Stimulated activated CD4-positive, alpha-beta T cell treated with anti-CD3 and anti-CD28 coated beads, TNF-alpha, amount 100 ng/mL, for 48 hours (primary cell): ENCODE measurements around the gene ARRDC3.

ENCODE experiments used
- DNase-seq, 3 donors: peaks; one replicate each; pipeline ENCODE4 v3.0.0-alpha.2; 2020; ENCODE audit warnings: low read depth in 3 of 3

Gene ARRDC3

GRCh38 chr5:91384671-91385430 is 1.7 kb upstream of the ARRDC3 start:
- no peak for DNase-seq

DNA sequence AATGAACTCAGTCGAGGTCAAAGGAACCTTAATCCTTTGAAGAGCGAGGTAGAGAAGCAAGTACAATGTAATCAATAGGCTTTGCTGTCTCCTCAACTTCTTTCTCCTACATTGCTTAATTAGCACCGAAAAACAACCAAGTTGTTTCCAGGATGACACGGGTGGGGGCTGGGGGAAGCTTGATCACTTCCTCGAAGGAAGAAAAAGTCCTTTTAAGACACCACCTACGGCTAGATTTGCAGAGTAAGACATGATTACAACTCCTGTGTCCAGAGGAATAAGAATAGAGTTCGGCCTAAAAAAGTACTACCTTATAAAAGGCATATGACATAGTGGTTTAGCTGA is 811 bp upstream of the ARRDC3 start:
- no peak for DNase-seq

DNA sequence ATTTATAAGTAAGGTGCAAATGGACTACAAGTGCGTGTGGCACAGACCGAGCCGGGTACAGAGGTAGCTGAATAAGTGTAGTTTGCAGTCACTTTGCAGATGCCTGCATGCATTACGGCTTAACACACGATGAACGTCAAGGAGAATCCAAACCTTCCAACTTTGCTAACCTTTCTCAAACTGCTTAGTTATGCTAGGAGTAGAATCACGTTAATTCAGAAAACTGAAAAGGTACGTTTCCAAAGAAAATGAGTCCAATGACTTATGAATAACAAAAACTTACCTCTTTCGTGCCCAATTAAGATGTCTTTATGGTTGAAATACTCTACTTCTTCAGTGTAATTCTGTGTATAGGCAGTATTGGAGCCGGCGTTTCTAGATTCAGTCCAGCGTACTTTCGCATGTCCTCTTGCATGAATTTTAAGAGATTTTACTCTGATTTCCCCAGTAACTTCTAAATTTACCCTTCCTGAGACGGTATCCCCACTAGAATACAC is 539 bp downstream of the ARRDC3 start:
- DNase-seq = no peak

GRCh38 chr5:91381774-91382359 is 1.2 kb downstream of the ARRDC3 start:
- DNase-seq = peak; percentile 48 to 63 (median 61)

- no peak for DNase-seq
Observed at GRCh38 chr5:91381239-91381773, 1.8 kb downstream of the ARRDC3 start.

DNA sequence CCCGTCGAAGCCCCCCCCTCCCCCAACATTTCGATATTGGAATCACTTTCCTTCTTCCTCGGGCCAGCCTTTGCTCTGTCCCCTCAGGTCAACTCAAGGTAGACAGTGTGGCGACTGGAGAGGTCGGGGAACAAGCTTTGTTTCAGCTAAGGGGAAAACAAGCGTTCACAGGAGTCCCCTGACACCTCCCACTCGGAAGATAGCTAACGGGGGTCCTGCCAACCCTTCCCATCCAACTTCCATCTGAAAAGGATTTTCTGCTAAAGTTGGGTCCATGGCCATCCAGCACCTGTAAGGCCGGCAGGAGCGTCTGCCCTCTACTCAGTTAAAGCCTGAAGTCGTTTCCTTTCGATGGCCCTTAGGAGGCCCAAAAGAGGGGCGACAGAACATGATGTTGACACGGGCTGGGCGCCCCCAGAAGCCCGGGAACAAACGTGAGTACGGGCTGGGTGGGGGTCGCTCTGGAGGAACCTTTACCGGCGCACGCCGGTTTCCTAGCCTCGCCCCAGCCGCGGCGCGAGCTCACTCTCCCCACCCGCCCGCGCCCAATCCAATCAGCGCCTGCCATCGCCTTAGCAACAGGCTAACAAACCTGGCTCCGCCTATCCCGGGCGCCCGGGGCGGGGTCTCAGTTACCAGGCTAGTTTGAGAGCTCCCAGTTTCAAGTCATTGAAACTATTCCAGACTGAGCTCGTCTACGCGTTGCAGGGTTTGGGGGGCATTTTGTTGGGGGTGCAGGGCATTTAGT is 2.5 kb downstream of the ARRDC3 start:
- peak; percentile 93 to 96 (median 94) for DNase-seq

DNA sequence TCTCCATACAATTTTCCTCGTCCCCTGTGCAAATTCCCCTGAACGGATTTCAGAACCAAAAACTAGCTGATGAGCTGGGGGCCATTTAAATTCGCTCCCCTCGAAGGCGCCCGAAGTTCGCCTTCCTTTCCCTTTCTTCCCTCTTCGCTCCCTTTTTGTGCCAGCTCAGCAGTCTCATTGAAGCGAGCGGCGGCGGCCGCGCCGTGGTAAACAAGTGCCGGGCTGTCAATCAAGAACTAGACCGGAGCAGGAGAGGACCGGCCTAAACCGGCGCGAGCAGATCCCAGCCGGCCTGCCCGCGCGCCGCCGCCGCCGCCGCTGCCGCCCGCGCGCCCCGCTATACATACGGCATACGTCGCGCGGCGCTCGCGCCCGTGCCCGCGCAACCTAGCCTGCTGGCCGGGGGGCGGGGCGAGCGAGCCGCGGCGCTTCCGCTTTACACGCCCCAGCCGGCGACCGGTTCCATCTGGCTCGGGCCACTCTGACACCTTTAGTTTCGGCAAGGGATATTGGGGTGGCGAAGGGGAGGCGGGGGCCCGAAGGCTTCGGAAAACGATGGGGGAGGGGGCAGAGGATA is 3.1 kb downstream of the ARRDC3 start:
- DNase-seq = peak; percentile 81 to 93 (median 90)

- no peak for DNase-seq
Observed at GRCh38 chr5:91379246-91379913, 3.7 kb downstream of the ARRDC3 start.

GRCh38 chr5:91378752-91379211 is 4.3 kb downstream of the ARRDC3 start:
- no peak for DNase-seq

GRCh38 chr5:91374893-91375520 is 8.1 kb downstream of the ARRDC3 start:
- DNase-seq = no peak

- DNase-seq = no peak
Observed at GRCh38 chr5:91373600-91373999, 9.5 kb downstream of the ARRDC3 start.

GRCh38 chr5:91373006-91373405 is 10.1 kb downstream of the ARRDC3 start:
- no peak for DNase-seq

GRCh38 chr5:91369480-91369879 is 13.6 kb downstream of the ARRDC3 start:
- no peak for DNase-seq

- DNase-seq = no peak
Observed at GRCh38 chr5:91367908-91368648, 15.0 kb downstream of the ARRDC3 start.

- no peak for DNase-seq
Observed at GRCh38 chr5:91367344-91367743, 15.8 kb downstream of the ARRDC3 start.

DNA sequence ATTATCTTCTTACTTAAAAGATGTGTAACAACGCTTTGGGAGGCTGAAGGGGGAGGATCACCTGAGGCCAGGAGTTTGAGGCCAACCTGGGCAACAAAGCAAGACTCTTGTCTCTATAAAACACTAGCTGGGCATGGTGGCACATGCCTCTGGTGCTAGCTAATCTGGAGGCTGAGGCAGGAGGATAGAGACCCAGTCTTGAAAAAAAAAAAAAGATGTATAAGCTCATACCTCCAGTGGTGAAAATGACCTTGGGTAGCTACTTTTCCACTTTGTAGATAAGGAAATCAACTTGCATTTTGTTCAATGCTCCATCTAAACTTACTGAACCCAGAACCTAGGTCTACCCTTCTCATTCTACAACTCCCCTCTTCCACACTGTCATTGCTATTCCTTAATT is 16.6 kb downstream of the ARRDC3 start:
- no peak for DNase-seq

- no peak for DNase-seq
Observed at GRCh38 chr5:91365498-91365897, 17.6 kb downstream of the ARRDC3 start.

DNA sequence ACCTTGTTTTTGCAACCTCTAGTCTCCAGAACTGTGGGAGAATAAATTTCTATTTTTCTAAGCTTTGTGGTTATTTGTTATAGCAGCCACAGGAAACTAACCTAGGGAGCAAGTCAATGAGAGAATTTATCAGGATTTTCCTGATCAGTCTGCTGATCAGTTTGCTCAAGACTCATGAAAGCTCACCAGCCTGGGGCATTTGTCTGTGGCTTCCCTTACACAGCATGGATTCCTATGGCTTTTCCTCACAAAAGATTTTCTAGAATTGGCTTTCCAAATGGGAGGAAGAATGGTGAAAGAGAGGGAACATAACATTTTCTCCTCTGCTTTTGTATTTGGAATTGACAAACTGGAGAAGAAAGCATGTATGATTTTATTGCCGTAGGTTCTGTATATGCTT is 20.2 kb downstream of the ARRDC3 start:
- DNase-seq = no peak

DNA sequence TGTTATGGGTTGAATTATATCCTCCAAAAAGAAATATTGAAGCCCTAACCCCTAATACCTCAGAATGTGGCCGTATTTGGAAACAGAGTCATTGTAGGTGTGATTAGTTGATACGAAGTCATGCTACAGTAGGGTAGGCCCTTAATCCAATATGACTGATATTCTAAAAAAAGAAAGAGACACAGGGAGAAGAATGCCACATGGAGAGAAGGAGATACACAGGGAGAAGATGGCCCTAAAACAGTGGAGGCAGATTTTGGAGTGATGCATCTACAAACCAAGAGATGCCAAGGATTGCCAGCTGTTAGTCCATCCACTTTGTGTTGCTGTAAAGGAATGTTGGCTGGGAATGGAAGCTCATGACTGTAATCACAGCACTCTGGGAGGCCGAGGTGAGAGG is 21.3 kb downstream of the ARRDC3 start:
- no peak for DNase-seq

DNA sequence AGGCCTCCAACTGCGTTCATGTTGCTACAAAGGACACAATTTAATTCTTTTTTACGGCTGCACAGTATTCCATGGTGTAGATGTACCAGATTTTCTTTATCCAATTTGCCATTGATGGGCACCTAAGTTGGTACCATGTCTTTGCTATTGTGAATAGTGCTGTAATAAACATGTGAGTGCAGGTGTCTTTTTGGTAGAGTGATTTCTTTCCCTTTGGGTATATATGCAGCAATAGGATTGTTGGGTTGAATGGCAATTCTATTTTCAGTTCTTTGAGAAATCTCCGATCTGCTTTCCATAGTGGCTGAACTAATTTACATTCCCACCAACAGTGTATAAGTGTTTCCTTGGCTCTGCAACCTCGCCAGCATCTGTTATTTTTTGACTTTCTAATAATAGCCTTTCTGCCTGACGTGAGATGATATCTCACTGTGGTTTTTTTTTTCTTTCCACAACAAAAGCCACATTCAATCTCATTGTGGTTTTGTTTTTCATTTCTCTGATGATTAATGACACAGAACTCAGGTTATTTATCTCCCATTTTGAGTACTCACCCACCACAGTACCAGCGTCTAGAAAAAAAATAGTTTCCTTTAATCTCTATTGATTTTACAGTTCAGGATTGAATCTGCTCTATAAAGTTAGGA is 21.9 kb downstream of the ARRDC3 start:
- DNase-seq = no peak
